H1 (cell line): ENCODE data around the gene RAMP1. TPM values are rescaled to one million over a fixed set of nuclear protein-coding genes. Genes with fewer than 3 reads are reported as not detected.

ENCODE experiments used
- CTCF ChIA-PET: fragments of 300-600 bp; sonication (Branson Sonifier 250); formaldehyde crosslinking; loops from one replicate; lab custom pipeline; 2021; ENCODE audit not compliant: partially characterized antibody; lab: Charles Lee
- POLR2A ChIA-PET: fragments of 300-600 bp; sonication (Branson Sonifier 250); formaldehyde crosslinking; loops from one replicate; lab custom pipeline; 2021; ENCODE audit warnings: inconsistent platforms; ENCODE audit not compliant: partially characterized antibody; lab: Charles Lee
- DNase-seq, 2 experiments: peaks; one replicate each; pipeline versions ENCODE4 v3.0.0 to v3.0.0-alpha.2; 2010 to 2022; ENCODE audit warnings: low spot score in 2 of 2, low read depth in 1 of 2, mixed read lengths in 1 of 2
- FAIRE-seq: peaks from 2 replicates; lab custom pipeline; 2011; peaks lifted over from hg19 to GRCh38; lab: Jason Lieb, UNC
- H2AFZ ChIP-seq: 2 replicates; pipeline ENCODE4 v1.8.1; 2012; ENCODE audit warnings: low read length, inconsistent platforms
- H2AK5ac ChIP-seq: 2 replicates; pipeline ENCODE4 v1.6.1; 2013; ENCODE audit warnings: low read depth, low read length
- H2BK120ac ChIP-seq: replicated peaks from 2 replicates; pipeline ENCODE3; 2013; ENCODE audit warnings: low read depth, low read length, inconsistent platforms
- H2BK12ac ChIP-seq: 2 replicates; pipeline ENCODE4 v1.6.1; 2013; ENCODE audit warnings: low read depth, low read length
- H2BK15ac ChIP-seq: 2 replicates; pipeline ENCODE4 v1.6.1; 2013; ENCODE audit warnings: low read length
- H2BK20ac ChIP-seq: 2 replicates; pipeline ENCODE4 v1.6.1; 2013; ENCODE audit warnings: low read length
- H2BK5ac ChIP-seq: 2 replicates; pipeline ENCODE4 v1.6.1; 2013; ENCODE audit warnings: low read depth, low read length
- H3K14ac ChIP-seq: 2 replicates; pipeline ENCODE4 v1.6.1; 2013; ENCODE audit warnings: inconsistent platforms; ENCODE audit not compliant: insufficient read length
- H3K18ac ChIP-seq: 2 replicates; pipeline ENCODE4 v1.6.1; 2013; ENCODE audit warnings: low read length; ENCODE audit errors: extremely low read depth
- H3K23ac ChIP-seq: 2 replicates; pipeline ENCODE4 v1.6.1; 2013; ENCODE audit warnings: inconsistent platforms; ENCODE audit not compliant: insufficient read length
- H3K23me2 ChIP-seq: 2 replicates; pipeline ENCODE4 v1.6.1; 2013; ENCODE audit warnings: low read depth, low read length
- H3K27ac ChIP-seq: 2 replicates; pipeline ENCODE4 v1.6.1; 2011; ENCODE audit warnings: low read depth, low read length, inconsistent platforms
- H3K27me3 ChIP-seq, 4 experiments: replicated peaks in 1 of 4; 1 replicate in 1 of 4; 2 replicates in 3 of 4; pipeline versions ENCODE4 v1.6.1 to v1.8.1; 2011 to 2013; ENCODE audit warnings: low read length in 3 of 4, mild to moderate bottlenecking in 3 of 4, inconsistent platforms in 2 of 4, mixed read lengths in 2 of 4, moderate library complexity in 1 of 4; ENCODE audit not compliant: control insufficient read depth in 3 of 4, insufficient read depth in 3 of 4; ENCODE audit errors: extremely low read depth in 1 of 4
- H3K36me3 ChIP-seq, 4 experiments: 2 replicates each; pipeline versions ENCODE4 v1.6.1 to v1.8.1; 2011 to 2013; ENCODE audit warnings: mild to moderate bottlenecking in 4 of 4, low read length in 3 of 4, moderate library complexity in 2 of 4, control low read depth in 1 of 4, inconsistent platforms in 1 of 4; ENCODE audit not compliant: insufficient read depth in 4 of 4, control insufficient read depth in 2 of 4
- H3K4ac ChIP-seq: replicated peaks from 2 replicates; pipeline ENCODE3; 2013; ENCODE audit warnings: low read length, low read depth, mixed read lengths, inconsistent platforms; ENCODE audit not compliant: insufficient read length
- H3K4me1 ChIP-seq, 4 experiments: replicated peaks in 1 of 4; 1 replicate in 1 of 4; 2 replicates in 3 of 4; pipeline versions ENCODE4 v1.6.1 to v1.8.1; 2011 to 2013; ENCODE audit warnings: low read length in 3 of 4, inconsistent platforms in 2 of 4, mixed read lengths in 1 of 4; ENCODE audit not compliant: insufficient read depth in 4 of 4, control insufficient read depth in 3 of 4
- H3K4me2 ChIP-seq, 2 experiments: 2 replicates each; pipeline versions ENCODE4 v1.6.1 to v1.8.1; 2011 to 2013; ENCODE audit warnings: low read depth in 2 of 2, low read length in 2 of 2, control low read depth in 1 of 2, inconsistent platforms in 1 of 2, mild to moderate bottlenecking in 1 of 2; ENCODE audit not compliant: insufficient read depth in 1 of 2
- H3K4me3 ChIP-seq, 4 experiments: fragments of 200-600, 300-600 bp in 1 of 4; sonication (generic), shearing (Covaris generic), sonication (Bioruptor Twin) in 1 of 4; 2 replicates each; pipeline versions ENCODE4 v1.5.1 to v1.8.1; 2011 to 2016; ENCODE audit warnings: low read length in 4 of 4, low read depth in 3 of 4, control low read depth in 2 of 4, inconsistent platforms in 2 of 4, mild to moderate bottlenecking in 2 of 4, mixed read lengths in 1 of 4, moderate library complexity in 1 of 4; ENCODE audit not compliant: insufficient read depth in 2 of 4; ENCODE audit errors: extremely low read depth in 1 of 4
- H3K56ac ChIP-seq: replicated peaks from 2 replicates; pipeline ENCODE3; 2013; ENCODE audit warnings: low read depth, mild to moderate bottlenecking, mixed read lengths, low read length, inconsistent platforms; ENCODE audit not compliant: insufficient read length
- H3K79me1 ChIP-seq: 2 replicates; pipeline ENCODE4 v1.6.1; 2013; ENCODE audit warnings: low read depth, low read length, control low read depth
- H3K79me2 ChIP-seq, 2 experiments: 2 replicates each; pipeline versions ENCODE4 v1.6.1 to v1.8.1; 2012 to 2013; ENCODE audit warnings: low read length in 2 of 2, mild to moderate bottlenecking in 2 of 2, inconsistent platforms in 1 of 2; ENCODE audit not compliant: insufficient read depth in 2 of 2, control insufficient read depth in 1 of 2
- H3K9ac ChIP-seq, 4 experiments: replicated peaks in 1 of 4; 1 replicate in 1 of 4; 2 replicates in 3 of 4; pipeline versions ENCODE4 v1.6.1 to v1.8.1; 2011 to 2013; ENCODE audit warnings: low read depth in 3 of 4, low read length in 3 of 4, control low read depth in 2 of 4, mild to moderate bottlenecking in 2 of 4, moderate library complexity in 2 of 4, inconsistent platforms in 1 of 4; ENCODE audit errors: extremely low read depth in 1 of 4
- H3K9me3 ChIP-seq, 2 experiments: 2 replicates each; pipeline versions ENCODE4 v1.6.1 to v1.8.1; 2012 to 2013; ENCODE audit warnings: mild to moderate bottlenecking in 2 of 2, moderate library complexity in 2 of 2, control low read depth in 1 of 2, inconsistent platforms in 1 of 2, low read depth in 1 of 2, low read length in 1 of 2, mixed read lengths in 1 of 2; ENCODE audit not compliant: insufficient read depth in 2 of 2
- H4K20me1 ChIP-seq, 2 experiments: replicated peaks in 1 of 2; 2 replicates each; pipeline versions ENCODE3 to v1.8.1; 2011 to 2013; ENCODE audit warnings: inconsistent platforms in 2 of 2, low read length in 2 of 2, mild to moderate bottlenecking in 1 of 2; ENCODE audit not compliant: insufficient read depth in 2 of 2, control insufficient read depth in 1 of 2
- H4K5ac ChIP-seq: 2 replicates; pipeline ENCODE4 v1.6.1; 2013; ENCODE audit warnings: low read length, low read depth, mixed read lengths, inconsistent platforms; ENCODE audit not compliant: insufficient read length
- H4K8ac ChIP-seq: 2 replicates; pipeline ENCODE4 v1.8.0; 2013; ENCODE audit warnings: mild to moderate bottlenecking, moderate library complexity, low read length, inconsistent platforms; ENCODE audit not compliant: insufficient read depth; ENCODE audit errors: extremely low read depth
- H4K91ac ChIP-seq: replicated peaks from 2 replicates; pipeline ENCODE3; 2013; ENCODE audit warnings: low read length, mixed read lengths, inconsistent platforms; ENCODE audit not compliant: insufficient read length
- MAFK ChIP-seq: IDR thresholded peaks from 2 replicates; pipeline ENCODE4 v1.6.1; 2012; ENCODE audit warnings: low read depth, mild to moderate bottlenecking, improper control_type of control experiment, low read length
- POLR2AphosphoS5 ChIP-seq: IDR thresholded peaks from 2 replicates; pipeline ENCODE4 v1.6.1; 2011; ENCODE audit warnings: low read depth, low read length
- WGBS, 2 experiments: shearing (Covaris generic) in 1 of 2; methylation state at CpG; one replicate each; pipeline versions ENCODE4 v1.1.6 to v1.1.7; 2013 to 2015; ENCODE audit warnings: low lambda C conversion rate in 2 of 2, mixed read lengths in 2 of 2, inconsistent platforms in 1 of 2, low coverage in 1 of 2, missing lambda C conversion rate in 1 of 2; ENCODE audit not compliant: insufficient replicate concordance in 2 of 2, insufficient coverage in 1 of 2, insufficient read length in 1 of 2; ENCODE audit errors: extremely low coverage in 1 of 2, missing lambda C conversion rate in 1 of 2; 5-methylcytosine and 5-hydroxymethylcytosine counted together
- polyA plus RNA-seq, 7 experiments: library from polyadenylated mRNA; depleted of rRNA in 3 of 7; stranded (reverse) in 5 of 7; unstranded in 2 of 7; fragments of >200 nt in 5 of 7; fragments of 200-250 nt in 2 of 7; gene quantifications; 1 replicate in 5 of 7; 2 replicates in 1 of 7; 4 replicates in 1 of 7; pipeline versions ENCODE4 v1.2.1 to v1.2.3, GENCODE V29; 2011 to 2013; ENCODE audit warnings: missing spikeins in 2 of 7, mixed read lengths in 2 of 7
- total RNA-seq: library from RNA; stranded (reverse); fragmentation: NEBNext Ultra II Directional; extraction: Animal tissue kit (Norgen Biotek cat#: 25700); gene quantifications from 2 replicates; pipeline ENCODE4 v1.2.1, GENCODE V29; 2021
- TF ChIP-seq, protein P1 (sequence below): IDR thresholded peaks from 2 replicates; pipeline ENCODE4 v1.6.1; 2011; ENCODE audit warnings: low read depth, mild to moderate bottlenecking, low read length; ENCODE audit not compliant: insufficient read depth

RAMP1 gene
- total and polyA plus RNA-seq, 2 of the 8 experiments (the other 6 are each of a cell fraction or from before 2014, with no cell fraction given) = 0.65 to 4.3 TPM

DNA sequence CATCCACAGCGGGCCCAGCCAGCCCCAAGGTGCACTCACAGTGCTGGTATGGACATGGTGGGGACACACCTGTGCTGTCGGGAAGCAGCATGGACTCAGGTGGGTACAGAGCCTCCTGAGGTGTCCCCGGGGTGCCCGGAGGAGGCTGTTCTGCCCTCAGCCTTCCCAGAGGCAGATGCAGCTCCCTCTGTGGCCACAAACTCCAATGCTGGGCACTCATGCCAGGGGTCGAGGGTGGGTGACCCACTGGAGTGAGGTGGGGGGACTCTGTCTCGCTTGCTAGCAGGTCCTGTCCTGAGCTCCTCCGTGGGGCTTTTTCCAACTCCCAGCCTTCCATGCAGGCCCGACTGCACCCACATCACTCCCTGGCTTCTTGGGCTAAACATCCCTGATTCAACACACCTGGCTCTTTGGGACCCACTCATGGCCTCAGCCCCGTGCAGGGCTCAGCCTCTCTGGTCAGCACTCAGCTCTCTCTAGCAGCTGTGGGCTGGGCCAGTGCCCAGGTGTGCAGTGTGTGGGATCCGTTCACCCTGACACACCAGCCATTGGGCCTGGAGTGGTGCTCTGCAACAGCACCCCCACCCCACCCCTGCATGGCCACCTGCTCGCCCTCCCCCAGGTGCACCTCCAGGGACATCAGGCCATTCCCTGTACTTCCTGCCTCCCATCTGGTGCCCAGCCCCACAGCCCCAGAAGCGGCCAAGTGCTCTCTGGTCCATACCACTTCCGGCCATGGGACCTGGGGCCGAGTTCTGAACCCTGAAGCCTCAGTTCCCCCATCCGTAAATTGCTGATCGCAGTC lies 16.0 kb downstream of the RAMP1 start:
- ChIA-PET POLR2A (interaction anchor here (0.5 kb wide), 1 partner anchor 187 kb away, joined by 4 read pairs; no protein-coding TSS in a partner anchor), CTCF (interaction anchor here (1.1 to 1.9 kb wide), 5 partner anchors 9 to 48 kb away, joined by 3 to 5 read pairs (median 4); no protein-coding TSS in a partner anchor)
- H2BK20ac ChIP-seq = no peak overlapping the region
- no peak for FAIRE-seq
- WGBS, 2 experiments = 90% methylated on average over 15 of the region's 16 CpGs; no CpG with 5 or more reads in 1 of the 2 experiments
- H3K36me3 ChIP-seq = no peaks in the 10 kb centered on the region
- H4K5ac ChIP-seq = no peak overlapping the region
- H2AFZ ChIP-seq = no peak overlapping the region
- H3K4me2 ChIP-seq = no peak overlapping the region
- no peak overlapping the region for H3K27ac ChIP-seq
- H2BK12ac ChIP-seq = no peak overlapping the region
- no peak overlapping the region; the same call in 1 of the 2 replicates for H2BK15ac ChIP-seq
- no peaks in the 10 kb centered on the region for H3K79me1 ChIP-seq
- no peak overlapping the region for H3K23ac ChIP-seq
- no peak overlapping the region for H3K18ac ChIP-seq
- no peak overlapping the region for H2BK5ac ChIP-seq
- no peaks in the 10 kb centered on the region for H3K27me3 ChIP-seq
- no peaks in the 10 kb centered on the region for H4K20me1 ChIP-seq
- no peak overlapping the region for H3K4ac ChIP-seq
- no peak overlapping the region for H2AK5ac ChIP-seq
- no peak for DNase-seq
- no peak overlapping the region for H2BK120ac ChIP-seq
- H3K79me2 ChIP-seq = no peaks in the 10 kb centered on the region
- H4K8ac ChIP-seq = no peak overlapping the region
- H3K4me1 ChIP-seq = no peaks in the 10 kb centered on the region; a peak in 3 of 7 replicates
- H3K9me3 ChIP-seq = no peaks in the 10 kb centered on the region; a peak in 1 of 4 replicates
- no peaks in the 10 kb centered on the region for H3K23me2 ChIP-seq
- no peak overlapping the region for H3K4me3 ChIP-seq
- TF ChIP-seq MAFK (no peak), POLR2AphosphoS5 (no peak)
- TF ChIP-seq, protein P1, sequence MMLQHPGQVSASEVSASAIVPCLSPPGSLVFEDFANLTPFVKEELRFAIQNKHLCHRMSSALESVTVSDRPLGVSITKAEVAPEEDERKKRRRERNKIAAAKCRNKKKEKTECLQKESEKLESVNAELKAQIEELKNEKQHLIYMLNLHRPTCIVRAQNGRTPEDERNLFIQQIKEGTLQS = no peak
- no peak overlapping the region for H3K56ac ChIP-seq
- no peak overlapping the region for H3K9ac ChIP-seq
- no peak overlapping the region for H3K14ac ChIP-seq
- no peak overlapping the region for H4K91ac ChIP-seq
